Testis (tissue), 2 donors: ENCODE measurements around the gene SLCO4A1.

ENCODE experiments used
- POLR2A ChIP-seq: fragments of 450-650 bp; IDR thresholded peaks from one replicate; pipeline ENCODE4 v1.6.1; 2017; ENCODE audit warnings: antibody characterized with exemption, mild to moderate bottlenecking, moderate library complexity
- TF ChIP-seq, protein P1 (sequence below), 3 experiments: fragments of 450-650 bp in 2 of 3; fragments of 200-600 bp in 1 of 3; sonication (generic) in 1 of 3; IDR thresholded peaks; one replicate each; pipeline ENCODE4 v1.5.1; 2016 to 2019; ENCODE audit warnings: antibody characterized with exemption in 3 of 3, mild to moderate bottlenecking in 2 of 3, moderate library complexity in 1 of 3

GRCh38 chr20:62716941-62717310 is 74.6 kb downstream of the SLCO4A1 start:
- TF ChIP-seq, protein P1, sequence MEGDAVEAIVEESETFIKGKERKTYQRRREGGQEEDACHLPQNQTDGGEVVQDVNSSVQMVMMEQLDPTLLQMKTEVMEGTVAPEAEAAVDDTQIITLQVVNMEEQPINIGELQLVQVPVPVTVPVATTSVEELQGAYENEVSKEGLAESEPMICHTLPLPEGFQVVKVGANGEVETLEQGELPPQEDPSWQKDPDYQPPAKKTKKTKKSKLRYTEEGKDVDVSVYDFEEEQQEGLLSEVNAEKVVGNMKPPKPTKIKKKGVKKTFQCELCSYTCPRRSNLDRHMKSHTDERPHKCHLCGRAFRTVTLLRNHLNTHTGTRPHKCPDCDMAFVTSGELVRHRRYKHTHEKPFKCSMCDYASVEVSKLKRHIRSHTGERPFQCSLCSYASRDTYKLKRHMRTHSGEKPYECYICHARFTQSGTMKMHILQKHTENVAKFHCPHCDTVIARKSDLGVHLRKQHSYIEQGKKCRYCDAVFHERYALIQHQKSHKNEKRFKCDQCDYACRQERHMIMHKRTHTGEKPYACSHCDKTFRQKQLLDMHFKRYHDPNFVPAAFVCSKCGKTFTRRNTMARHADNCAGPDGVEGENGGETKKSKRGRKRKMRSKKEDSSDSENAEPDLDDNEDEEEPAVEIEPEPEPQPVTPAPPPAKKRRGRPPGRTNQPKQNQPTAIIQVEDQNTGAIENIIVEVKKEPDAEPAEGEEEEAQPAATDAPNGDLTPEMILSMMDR (IDR thresholded peaks at IDR 0.05) = no peak
- no peak for TF ChIP-seq POLR2A
